Measurements from ENCODE around the gene NAV1. TPM values are rescaled to one million over a fixed set of nuclear protein-coding genes. Genes with fewer than 3 reads are reported as not detected.

The NAV1 gene
- total and polyA plus RNA-seq, 2 experiments from 2014 or later = 22.7 to 37.4 TPM

DNA sequence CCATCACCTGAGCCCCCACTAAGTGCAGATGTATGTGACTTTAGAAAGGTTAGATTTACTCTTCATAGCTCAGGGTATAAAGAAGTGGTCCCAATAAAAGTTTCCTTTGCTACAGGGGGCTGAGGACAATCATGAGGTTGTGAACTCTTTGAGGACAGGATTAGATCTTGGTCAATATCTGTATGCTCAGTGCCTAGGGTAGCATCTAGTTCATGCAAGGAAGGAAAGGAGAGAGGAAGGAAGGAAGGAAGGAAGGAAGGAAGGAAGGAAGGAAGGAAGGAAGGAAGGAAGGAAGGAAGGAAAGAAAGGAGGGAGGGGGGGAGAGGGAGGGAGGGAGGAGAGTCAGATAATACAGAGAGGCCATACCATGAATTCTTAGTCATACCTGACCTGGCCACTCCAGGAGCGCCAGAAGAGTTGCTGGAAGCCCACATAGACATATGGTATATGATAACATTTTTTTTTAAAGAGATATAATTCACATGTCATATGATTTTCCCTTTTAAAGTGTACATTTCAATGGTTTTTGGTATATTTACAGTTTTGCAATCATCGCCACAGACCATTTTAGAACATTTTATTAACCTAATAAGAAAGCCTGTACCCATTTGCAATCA lies 22.3 kb upstream of the NAV1 start (continued):
- TF ChIP-seq, protein P1, sequence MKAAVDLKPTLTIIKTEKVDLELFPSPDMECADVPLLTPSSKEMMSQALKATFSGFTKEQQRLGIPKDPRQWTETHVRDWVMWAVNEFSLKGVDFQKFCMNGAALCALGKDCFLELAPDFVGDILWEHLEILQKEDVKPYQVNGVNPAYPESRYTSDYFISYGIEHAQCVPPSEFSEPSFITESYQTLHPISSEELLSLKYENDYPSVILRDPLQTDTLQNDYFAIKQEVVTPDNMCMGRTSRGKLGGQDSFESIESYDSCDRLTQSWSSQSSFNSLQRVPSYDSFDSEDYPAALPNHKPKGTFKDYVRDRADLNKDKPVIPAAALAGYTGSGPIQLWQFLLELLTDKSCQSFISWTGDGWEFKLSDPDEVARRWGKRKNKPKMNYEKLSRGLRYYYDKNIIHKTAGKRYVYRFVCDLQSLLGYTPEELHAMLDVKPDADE (IDR thresholded peaks at IDR 0.05) = no peak
- TF ChIP-seq STAT1 (IDR thresholded peaks at IDR 0.05; ENCODE audit: unreplicated experiment) (no peak), JUNB (IDR thresholded peaks at IDR 0.05; ENCODE audit: unreplicated experiment) (no peak), ZNF331 (CRISPR knock-in tag; IDR thresholded peaks at IDR 0.05; ENCODE audit: low read depth) (no peak), CREB1 (CRISPR knock-in tag; IDR thresholded peaks at IDR 0.05; ENCODE audit: low read depth) (no peak), ZNF114 (CRISPR knock-in tag; IDR thresholded peaks at IDR 0.05) (no peak)
- TF ChIP-seq, protein P2, sequence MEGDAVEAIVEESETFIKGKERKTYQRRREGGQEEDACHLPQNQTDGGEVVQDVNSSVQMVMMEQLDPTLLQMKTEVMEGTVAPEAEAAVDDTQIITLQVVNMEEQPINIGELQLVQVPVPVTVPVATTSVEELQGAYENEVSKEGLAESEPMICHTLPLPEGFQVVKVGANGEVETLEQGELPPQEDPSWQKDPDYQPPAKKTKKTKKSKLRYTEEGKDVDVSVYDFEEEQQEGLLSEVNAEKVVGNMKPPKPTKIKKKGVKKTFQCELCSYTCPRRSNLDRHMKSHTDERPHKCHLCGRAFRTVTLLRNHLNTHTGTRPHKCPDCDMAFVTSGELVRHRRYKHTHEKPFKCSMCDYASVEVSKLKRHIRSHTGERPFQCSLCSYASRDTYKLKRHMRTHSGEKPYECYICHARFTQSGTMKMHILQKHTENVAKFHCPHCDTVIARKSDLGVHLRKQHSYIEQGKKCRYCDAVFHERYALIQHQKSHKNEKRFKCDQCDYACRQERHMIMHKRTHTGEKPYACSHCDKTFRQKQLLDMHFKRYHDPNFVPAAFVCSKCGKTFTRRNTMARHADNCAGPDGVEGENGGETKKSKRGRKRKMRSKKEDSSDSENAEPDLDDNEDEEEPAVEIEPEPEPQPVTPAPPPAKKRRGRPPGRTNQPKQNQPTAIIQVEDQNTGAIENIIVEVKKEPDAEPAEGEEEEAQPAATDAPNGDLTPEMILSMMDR (conservative IDR thresholded peaks at IDR 0.05; ENCODE audit: low read depth in 2 of 2) = no peak

DNA sequence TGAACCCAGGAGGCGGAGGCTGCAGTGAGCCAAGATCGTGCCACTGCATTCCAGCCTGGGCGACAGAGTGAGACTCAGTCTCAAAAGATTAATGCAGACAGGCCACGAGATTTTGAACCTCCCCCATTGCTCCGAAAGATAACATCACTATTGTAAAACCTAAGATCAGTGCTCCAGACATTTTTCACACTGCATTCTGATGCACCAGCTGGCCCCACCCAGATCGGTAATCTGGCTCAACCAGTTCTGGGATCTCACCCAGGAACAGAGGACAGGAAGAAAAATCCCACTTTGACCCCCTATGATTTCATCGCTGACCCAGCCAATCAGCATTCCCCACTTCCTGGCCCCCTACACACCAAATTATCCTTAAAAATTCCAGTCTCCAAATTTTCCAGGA lies 21.3 kb upstream of the NAV1 start:
- Histone ChIP-seq H3K4me1 (ENCODE audit: insufficient read depth) (peaks cover 4% of the 10 kb centered on the region; the same call in 1 of the 2 replicates), H3F3A (replicated peaks; ENCODE audit: low read depth) (no peaks in the 10 kb centered on the region), H3K36me3 (ENCODE audit: insufficient read depth) (no peaks in the 10 kb centered on the region), H3K27me3 (ENCODE audit: insufficient read depth) (no peaks in the 10 kb centered on the region), H3K27ac (ENCODE audit: low read depth) (no peak overlapping the region), H3K4me2 (no peak overlapping the region), H3K4me3 (no peak overlapping the region), H2AFZ (no peak overlapping the region), H4K20me1 (replicated peaks; ENCODE audit: insufficient read depth) (no peaks in the 10 kb centered on the region), H3K9me2 (ENCODE audit: insufficient read depth) (peaks cover 12% of the 10 kb centered on the region), H3K79me2 (replicated peaks; ENCODE audit: insufficient read depth) (no peaks in the 10 kb centered on the region)
- H3K4me1 Mint-ChIP-seq = peaks cover 16% of the 10 kb centered on the region
- no peak overlapping the region for H3K27ac Mint-ChIP-seq
- ATAC-seq (no peak), DNase-seq (ENCODE audit: low spot score) (no peak)
- no peaks in the 10 kb centered on the region for H3K36me3 Mint-ChIP-seq (ENCODE audit: low read depth)
- H3K27me3 Mint-ChIP-seq (ENCODE audit: insufficient read depth, low read depth, poor library complexity) = peaks cover 4% of the 10 kb centered on the region
- H3K4me3 Mint-ChIP-seq = no peak overlapping the region
- H3K9me3 Mint-ChIP-seq = no peaks in the 10 kb centered on the region
- TF ChIP-seq JUNB (IDR thresholded peaks at IDR 0.05; ENCODE audit: unreplicated experiment) (no peak), EZH2phosphoT487 (IDR thresholded peaks at IDR 0.05; ENCODE audit: unreplicated experiment) (no peak), ZNF331 (CRISPR knock-in tag; IDR thresholded peaks at IDR 0.05; ENCODE audit: low read depth) (no peak), STAT1 (IDR thresholded peaks at IDR 0.05; ENCODE audit: unreplicated experiment) (no peak), POLR2AphosphoS5 (IDR thresholded peaks at IDR 0.05; ENCODE audit: low read depth) (no peak), NANOG (IDR thresholded peaks at IDR 0.05; ENCODE audit: borderline replicate concordance) (no peak), EZH2 (IDR thresholded peaks at IDR 0.05; ENCODE audit: low read depth, unreplicated experiment) (no peak), ZNF114 (CRISPR knock-in tag; IDR thresholded peaks at IDR 0.05) (no peak), CREB1 (CRISPR knock-in tag; IDR thresholded peaks at IDR 0.05; ENCODE audit: low read depth) (no peak)
- TF ChIP-seq, protein P1 (IDR thresholded peaks at IDR 0.05) = no peak
- TF ChIP-seq, protein P3, sequence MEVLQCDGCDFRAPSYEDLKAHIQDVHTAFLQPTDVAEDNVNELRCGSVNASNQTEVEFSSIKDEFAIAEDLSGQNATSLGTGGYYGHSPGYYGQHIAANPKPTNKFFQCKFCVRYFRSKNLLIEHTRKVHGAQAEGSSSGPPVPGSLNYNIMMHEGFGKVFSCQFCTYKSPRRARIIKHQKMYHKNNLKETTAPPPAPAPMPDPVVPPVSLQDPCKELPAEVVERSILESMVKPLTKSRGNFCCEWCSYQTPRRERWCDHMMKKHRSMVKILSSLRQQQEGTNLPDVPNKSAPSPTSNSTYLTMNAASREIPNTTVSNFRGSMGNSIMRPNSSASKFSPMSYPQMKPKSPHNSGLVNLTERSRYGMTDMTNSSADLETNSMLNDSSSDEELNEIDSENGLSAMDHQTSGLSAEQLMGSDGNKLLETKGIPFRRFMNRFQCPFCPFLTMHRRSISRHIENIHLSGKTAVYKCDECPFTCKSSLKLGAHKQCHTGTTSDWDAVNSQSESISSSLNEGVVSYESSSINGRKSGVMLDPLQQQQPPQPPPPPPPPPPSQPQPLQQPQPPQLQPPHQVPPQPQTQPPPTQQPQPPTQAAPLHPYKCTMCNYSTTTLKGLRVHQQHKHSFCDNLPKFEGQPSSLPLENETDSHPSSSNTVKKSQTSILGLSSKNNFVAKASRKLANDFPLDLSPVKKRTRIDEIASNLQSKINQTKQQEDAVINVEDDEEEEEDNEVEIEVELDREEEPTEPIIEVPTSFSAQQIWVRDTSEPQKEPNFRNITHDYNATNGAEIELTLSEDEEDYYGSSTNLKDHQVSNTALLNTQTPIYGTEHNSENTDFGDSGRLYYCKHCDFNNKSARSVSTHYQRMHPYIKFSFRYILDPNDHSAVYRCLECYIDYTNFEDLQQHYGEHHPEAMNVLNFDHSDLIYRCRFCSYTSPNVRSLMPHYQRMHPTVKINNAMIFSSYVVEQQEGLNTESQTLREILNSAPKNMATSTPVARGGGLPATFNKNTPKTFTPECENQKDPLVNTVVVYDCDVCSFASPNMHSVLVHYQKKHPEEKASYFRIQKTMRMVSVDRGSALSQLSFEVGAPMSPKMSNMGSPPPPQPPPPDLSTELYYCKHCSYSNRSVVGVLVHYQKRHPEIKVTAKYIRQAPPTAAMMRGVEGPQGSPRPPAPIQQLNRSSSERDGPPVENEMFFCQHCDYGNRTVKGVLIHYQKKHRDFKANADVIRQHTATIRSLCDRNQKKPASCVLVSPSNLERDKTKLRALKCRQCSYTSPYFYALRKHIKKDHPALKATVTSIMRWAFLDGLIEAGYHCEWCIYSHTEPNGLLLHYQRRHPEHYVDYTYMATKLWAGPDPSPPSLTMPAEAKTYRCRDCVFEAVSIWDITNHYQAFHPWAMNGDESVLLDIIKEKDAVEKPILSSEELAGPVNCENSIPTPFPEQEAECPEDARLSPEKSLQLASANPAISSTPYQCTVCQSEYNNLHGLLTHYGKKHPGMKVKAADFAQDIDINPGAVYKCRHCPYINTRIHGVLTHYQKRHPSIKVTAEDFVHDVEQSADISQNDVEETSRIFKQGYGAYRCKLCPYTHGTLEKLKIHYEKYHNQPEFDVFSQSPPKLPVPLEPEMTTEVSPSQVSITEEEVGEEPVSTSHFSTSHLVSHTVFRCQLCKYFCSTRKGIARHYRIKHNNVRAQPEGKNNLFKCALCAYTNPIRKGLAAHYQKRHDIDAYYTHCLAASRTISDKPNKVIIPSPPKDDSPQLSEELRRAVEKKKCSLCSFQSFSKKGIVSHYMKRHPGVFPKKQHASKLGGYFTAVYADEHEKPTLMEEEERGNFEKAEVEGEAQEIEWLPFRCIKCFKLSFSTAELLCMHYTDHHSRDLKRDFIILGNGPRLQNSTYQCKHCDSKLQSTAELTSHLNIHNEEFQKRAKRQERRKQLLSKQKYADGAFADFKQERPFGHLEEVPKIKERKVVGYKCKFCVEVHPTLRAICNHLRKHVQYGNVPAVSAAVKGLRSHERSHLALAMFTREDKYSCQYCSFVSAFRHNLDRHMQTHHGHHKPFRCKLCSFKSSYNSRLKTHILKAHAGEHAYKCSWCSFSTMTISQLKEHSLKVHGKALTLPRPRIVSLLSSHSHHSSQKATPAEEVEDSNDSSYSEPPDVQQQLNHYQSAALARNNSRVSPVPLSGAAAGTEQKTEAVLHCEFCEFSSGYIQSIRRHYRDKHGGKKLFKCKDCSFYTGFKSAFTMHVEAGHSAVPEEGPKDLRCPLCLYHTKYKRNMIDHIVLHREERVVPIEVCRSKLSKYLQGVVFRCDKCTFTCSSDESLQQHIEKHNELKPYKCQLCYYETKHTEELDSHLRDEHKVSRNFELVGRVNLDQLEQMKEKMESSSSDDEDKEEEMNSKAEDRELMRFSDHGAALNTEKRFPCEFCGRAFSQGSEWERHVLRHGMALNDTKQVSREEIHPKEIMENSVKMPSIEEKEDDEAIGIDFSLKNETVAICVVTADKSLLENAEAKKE (CRISPR knock-in tag; IDR thresholded peaks at IDR 0.05) = no peak
